WI38 (cell line): ENCODE data around the gene FAM107A.

Experiments
- H3K4me3 ChIP-seq: 2 replicates; pipeline ENCODE4 v1.5.1; 2011; ENCODE audit warnings: low read depth, mild to moderate bottlenecking, control low read depth, low read length
- TF ChIP-seq, protein P1 (sequence below): IDR thresholded peaks from 2 replicates; pipeline ENCODE4 v1.5.1; 2012; ENCODE audit warnings: low read depth, mild to moderate bottlenecking, control low read depth, low read length

Gene FAM107A

DNA sequence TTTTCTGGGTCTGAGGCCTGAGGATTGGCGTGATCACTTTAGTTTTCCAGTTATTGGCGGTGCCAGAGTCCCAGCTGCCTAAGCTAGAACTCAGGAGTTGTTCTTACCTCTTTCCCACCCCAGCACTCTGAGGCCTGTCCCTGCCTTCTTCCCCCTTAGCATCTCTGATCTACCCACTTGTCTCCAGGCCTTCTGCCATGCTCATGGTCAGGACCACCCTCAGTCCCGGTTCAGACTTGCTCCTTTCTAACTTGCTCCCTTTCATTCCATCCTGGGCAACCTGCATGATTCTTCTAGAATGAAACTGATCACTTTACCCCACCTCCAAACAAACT, 55.9 kb downstream of the FAM107A start:
- H3K4me3 ChIP-seq = no peak overlapping the region
- TF ChIP-seq, protein P1, sequence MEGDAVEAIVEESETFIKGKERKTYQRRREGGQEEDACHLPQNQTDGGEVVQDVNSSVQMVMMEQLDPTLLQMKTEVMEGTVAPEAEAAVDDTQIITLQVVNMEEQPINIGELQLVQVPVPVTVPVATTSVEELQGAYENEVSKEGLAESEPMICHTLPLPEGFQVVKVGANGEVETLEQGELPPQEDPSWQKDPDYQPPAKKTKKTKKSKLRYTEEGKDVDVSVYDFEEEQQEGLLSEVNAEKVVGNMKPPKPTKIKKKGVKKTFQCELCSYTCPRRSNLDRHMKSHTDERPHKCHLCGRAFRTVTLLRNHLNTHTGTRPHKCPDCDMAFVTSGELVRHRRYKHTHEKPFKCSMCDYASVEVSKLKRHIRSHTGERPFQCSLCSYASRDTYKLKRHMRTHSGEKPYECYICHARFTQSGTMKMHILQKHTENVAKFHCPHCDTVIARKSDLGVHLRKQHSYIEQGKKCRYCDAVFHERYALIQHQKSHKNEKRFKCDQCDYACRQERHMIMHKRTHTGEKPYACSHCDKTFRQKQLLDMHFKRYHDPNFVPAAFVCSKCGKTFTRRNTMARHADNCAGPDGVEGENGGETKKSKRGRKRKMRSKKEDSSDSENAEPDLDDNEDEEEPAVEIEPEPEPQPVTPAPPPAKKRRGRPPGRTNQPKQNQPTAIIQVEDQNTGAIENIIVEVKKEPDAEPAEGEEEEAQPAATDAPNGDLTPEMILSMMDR = no peak

DNA sequence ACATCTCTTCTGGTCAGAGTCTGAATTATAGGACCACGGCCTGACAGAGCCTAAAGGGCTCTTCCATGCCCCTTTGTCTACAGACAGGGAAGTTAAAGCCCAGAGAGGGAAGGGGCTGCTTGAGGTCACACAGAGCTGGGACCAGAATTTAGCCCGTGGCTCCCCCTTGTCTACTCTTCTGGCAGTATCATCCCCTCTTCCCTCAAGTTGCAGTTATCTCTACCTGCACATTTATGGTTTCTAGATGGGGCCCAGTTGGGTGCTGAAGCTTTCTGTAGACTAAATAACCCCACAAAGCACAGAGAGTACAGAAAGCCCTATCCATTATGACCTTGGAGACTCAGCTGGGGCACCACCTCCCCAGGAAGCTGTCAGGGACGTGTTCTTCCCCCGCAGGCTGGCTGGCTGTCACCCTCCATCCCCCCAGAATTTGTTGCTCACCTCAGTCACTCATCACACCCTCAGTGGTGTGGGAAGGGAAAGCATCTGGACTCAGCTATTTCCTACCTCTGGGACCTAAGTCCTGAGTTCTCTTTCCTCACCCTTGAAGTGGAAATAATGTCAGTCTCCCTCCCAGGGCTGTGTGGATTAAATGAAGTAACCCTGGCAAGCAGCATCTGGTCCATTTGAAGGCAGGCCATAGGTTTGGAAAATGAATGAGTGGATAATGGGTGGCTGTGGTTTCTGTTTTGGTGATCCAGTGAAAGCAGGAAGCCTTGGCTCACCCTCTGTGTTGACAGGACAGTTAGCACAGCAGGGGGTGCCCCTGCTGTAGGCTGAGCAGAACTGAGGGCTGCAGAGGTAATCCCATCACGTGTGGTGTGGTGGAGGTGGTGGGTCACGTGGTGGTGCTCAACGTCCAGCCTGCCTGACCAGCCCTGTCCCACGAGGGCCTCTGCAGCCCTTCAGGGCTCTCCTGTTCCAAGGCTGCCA, 56.5 kb downstream of the FAM107A start:
- no peak overlapping the region for H3K4me3 ChIP-seq
- TF ChIP-seq, protein P1 = no peak

- TF ChIP-seq, protein P1 = no peak
These were observed 57.4 kb downstream of the FAM107A start for GRCh38 chr3:58519668-58520402.

DNA sequence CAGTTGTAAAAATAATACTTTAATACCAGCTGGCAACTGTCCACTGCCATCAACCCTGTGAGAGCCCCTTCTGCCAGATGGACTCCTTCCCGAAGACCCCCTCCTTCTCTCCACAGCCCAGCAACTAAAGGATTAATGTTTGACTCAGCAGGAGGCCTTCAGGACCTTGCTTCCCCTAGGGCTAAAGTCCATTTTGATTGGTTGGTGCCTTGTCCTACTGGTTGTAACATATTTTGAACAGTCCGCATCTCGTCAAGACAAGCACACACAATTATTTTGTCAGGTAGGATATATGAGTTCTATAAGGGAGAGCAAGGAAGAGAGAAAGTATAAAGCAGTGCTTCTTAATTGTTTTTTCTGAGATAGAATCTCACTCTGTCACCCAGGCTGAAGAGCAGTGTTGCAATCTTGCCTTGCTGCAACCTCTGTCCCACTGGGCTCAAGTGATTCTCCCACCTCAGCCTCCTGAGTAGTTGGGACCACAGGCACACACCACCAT, 58.9 kb downstream of the FAM107A start:
- H3K4me3 ChIP-seq = no peak overlapping the region
- TF ChIP-seq, protein P1 = no peak

More at GRCh38 chr3:58519668-58520402, 57.4 kb downstream of the FAM107A start:
- no peak overlapping the region for H3K4me3 ChIP-seq

DNA sequence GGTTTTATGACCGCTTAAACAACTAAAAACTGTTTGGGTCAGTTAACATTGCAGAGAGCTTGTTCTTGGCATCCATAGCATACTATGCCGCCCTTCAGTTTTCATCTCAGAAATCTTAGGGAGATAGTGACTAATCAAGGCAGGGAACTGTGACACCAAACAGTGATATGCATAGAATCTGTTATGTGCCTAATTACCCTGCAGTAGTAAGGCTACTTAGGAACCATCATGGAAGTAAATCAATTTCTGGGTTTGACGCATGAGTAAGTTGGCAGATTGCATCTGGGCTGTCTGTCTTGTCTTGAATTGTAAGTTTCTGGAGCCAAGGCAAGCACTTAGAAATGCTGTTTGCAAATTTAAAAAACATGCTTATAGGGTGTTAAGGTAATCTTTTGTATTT, 62.8 kb downstream of the FAM107A start:
- TF ChIP-seq, protein P1 = no peak
- no peak overlapping the region for H3K4me3 ChIP-seq
